Stimulated activated CD8-positive, alpha-beta memory T cell treated with anti-CD3 and anti-CD28 coated beads, Interleukin-4, amount 100 ng/mL, for 1 hour (primary cell): Measurements from ENCODE around the gene FAM76A.
A peak's percentile ranks its signal among the peaks of the same experiment; 100 is the strongest.

Experiments
- DNase-seq, 2 donors: peaks; one replicate each; pipeline ENCODE4 v3.0.0-alpha.2; 2020; ENCODE audit warnings: low read depth in 2 of 2, low spot score in 1 of 2

Gene FAM76A

GRCh38 chr1:27719286-27720251 is 6.2 kb upstream of the FAM76A start:
- DNase-seq, result no peak

- DNase-seq, result no peak
Observed at GRCh38 chr1:27724961-27725373, 794 bp upstream of the FAM76A start.

GRCh38 chr1:27726173-27727044 is 648 bp downstream of the FAM76A start:
- no peak for DNase-seq

DNA sequence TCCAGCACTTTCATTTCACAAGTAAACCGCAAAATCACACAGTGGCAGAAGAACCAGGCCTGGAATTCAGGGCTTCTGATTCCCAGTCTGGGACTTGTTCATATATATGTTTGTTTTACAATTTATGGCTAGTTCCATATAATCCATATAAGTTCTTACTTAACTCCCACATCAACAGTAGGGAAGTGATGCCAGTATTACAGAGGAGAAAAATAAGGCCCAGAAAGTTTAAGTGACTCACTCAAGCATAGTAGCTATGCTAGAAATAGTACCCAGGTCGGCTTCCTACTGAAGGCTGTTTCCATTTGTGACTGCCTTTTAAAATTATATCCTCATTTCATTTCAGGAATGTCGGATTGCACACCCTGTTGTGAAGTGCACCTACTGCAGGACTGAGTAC is 1.4 kb downstream of the FAM76A start:
- no peak for DNase-seq

- no peak for DNase-seq
Observed at GRCh38 chr1:27736252-27736651, 10.5 kb downstream of the FAM76A start.

- DNase-seq, result no peak
Observed at GRCh38 chr1:27741121-27741520, 15.4 kb downstream of the FAM76A start.

DNA sequence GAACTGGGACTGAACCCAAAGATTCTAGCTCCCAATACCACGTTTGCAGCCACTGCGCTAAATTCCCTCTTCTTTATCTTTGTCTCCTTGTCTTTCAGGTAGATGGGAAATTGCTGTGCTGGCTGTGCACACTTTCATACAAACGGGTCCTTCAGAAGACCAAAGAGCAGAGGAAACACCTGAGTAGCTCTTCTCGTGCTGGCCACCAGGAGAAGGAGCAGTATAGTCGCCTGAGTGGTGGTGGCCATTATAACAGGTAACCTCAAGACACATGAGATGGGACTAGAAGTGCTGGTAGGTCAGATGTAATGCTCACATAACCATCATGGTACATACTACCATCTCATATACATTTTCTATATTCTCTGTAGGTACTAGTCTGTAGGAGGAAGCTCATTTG is 18.8 kb downstream of the FAM76A start:
- no peak for DNase-seq

GRCh38 chr1:27745466-27745865 is 19.7 kb downstream of the FAM76A start:
- no peak for DNase-seq

- no peak for DNase-seq
Observed at GRCh38 chr1:27752360-27752759, 26.6 kb downstream of the FAM76A start.

GRCh38 chr1:27755286-27755685 is 29.5 kb downstream of the FAM76A start:
- DNase-seq, result no peak

DNA sequence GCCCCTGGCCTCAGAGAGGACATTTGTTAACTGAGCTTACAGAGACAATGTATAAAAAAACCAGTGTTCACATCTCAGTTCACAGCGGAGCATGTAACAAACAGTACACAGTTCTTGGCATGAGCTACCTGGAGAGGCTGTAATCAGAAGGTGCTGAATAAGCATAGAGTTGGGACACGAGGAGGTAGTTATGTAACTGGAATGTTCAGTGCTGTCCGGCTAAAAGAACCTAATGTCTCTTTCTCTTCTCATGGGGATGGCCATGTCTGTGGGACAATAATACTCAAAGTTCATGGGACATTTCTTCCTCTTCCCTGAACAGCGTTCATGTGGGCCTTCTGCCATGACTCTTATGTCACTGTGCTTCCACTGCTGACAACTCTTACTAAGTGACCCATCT is 30.1 kb downstream of the FAM76A start:
- no peak for DNase-seq

- no peak for DNase-seq
Observed at GRCh38 chr1:27759236-27759635, 33.5 kb downstream of the FAM76A start.

- DNase-seq, result no peak
Observed at GRCh38 chr1:27760426-27760825, 34.7 kb downstream of the FAM76A start.

- DNase-seq, result no peak
Observed at GRCh38 chr1:27762033-27762432, 36.3 kb downstream of the FAM76A start.

GRCh38 chr1:27763358-27763757 is 37.6 kb downstream of the FAM76A start:
- DNase-seq, result no peak

- DNase-seq, result no peak
Observed at GRCh38 chr1:27770293-27770830, 44.6 kb downstream of the FAM76A start.

DNA sequence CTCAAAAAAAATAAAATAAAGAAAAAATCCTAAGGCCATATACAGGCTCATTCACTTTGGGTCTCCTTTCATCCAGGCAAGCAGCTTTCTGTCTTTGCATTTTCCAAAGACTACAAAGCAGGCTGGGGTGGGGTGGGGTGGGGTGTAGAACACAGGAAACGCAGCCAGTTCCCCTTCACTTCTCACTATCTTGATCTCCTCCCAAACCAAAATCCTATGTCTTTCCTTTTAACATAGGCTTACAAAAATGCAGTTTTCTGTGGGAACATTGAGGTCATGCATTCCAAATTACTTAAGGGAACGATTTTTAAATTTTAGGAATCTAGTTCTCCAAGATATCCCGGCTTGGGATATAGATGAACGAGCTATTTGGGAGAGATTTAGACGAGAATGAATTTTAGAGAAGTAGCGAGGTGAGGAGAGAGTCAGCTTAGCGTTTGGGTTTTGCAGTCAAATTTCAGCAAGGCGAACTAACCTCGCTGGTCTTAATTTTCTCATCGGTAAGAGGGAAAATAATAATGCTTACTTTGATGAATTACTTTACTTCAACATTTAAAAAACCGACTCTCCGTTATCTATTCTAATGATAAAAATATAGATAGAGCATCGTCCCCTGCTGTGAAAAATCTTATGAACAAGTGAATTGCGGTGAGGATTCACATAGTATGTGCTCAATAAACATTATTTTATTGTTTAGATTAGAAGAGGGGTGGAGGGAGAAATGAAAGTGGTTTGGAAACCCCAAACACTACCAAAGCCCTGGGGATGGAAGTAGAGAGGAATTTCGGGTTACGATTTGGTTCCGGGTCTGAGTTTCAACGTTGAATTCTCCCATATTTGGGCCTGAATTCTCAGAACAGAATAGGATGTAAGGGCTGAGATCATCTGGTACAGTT is 46.5 kb downstream of the FAM76A start:
- DNase-seq, result no peak

- DNase-seq, result peak; percentile 93 to 96
Observed at GRCh38 chr1:27772932-27773825, 47.4 kb downstream of the FAM76A start, which contains the start of gene STX12. STX12 (plus strand) TSS chr1:27773219; CDS start chr1:27773308, 89 bp downstream.

GRCh38 chr1:27773826-27774445 is 48.2 kb downstream of the FAM76A start:
- no peak for DNase-seq
